Ramos (cell line): ENCODE measurements around the gene TBR1.

Experiments used
- in situ Hi-C: fragments of 300-500 bp; cut with MboI; formaldehyde crosslinking; loops from one replicate; pipeline ENCODE4 v1.14.3; 2022; ENCODE audit warnings: low sequenced_read_pairs; ENCODE audit not compliant: unreplicated experiment

Gene TBR1

GRCh38 chr2:161426455-161426921, 10.4 kb downstream of the TBR1 start:
- in situ Hi-C loops: no loop called here

GRCh38 chr2:161426922-161427663, 11.0 kb downstream of the TBR1 start:
- in situ Hi-C loops: no loop called here

GRCh38 chr2:161427664-161428587, 11.8 kb downstream of the TBR1 start:
- in situ Hi-C loops: no loop called here

- in situ Hi-C loops: no loop called here
Observed at GRCh38 chr2:161430386-161430785, 14.3 kb downstream of the TBR1 start.

- in situ Hi-C loops: no loop called here
Observed at GRCh38 chr2:161432107-161432506, 16.0 kb downstream of the TBR1 start.

GRCh38 chr2:161434118-161434517, 18.0 kb downstream of the TBR1 start:
- in situ Hi-C loops: no loop called here

GRCh38 chr2:161436411-161436810, 20.3 kb downstream of the TBR1 start:
- in situ Hi-C loops: no loop called here

GRCh38 chr2:161438598-161438997, 22.5 kb downstream of the TBR1 start:
- in situ Hi-C loops: no loop called here

GRCh38 chr2:161445097-161445496, 29.0 kb downstream of the TBR1 start:
- in situ Hi-C loops: no loop called here

- in situ Hi-C loops: no loop called here
Observed at GRCh38 chr2:161448431-161448830, 32.3 kb downstream of the TBR1 start.

GRCh38 chr2:161471631-161472030, 55.5 kb downstream of the TBR1 start:
- in situ Hi-C loops: no loop called here

- in situ Hi-C loops: no loop called here
Observed at GRCh38 chr2:161474920-161475319, 58.8 kb downstream of the TBR1 start.
